Gastrocnemius medialis (tissue), 4 donors: Measurements from ENCODE around the gene ADAMTSL1. TPM values are rescaled to one million over a fixed set of nuclear protein-coding genes. Genes with fewer than 3 reads are reported as not detected.

Source experiments
- ATAC-seq, 2 donors: fragments of 150-250 bp; one replicate each; pipeline ENCODE4 v1.9.1; 2016
- DNase-seq, 2 donors: peaks; one replicate each; pipeline ENCODE4 v3.0.0-alpha.2; 2019
- H3K27ac ChIP-seq, 4 donors: fragments of 200-600 bp; sonication (generic); 1 replicate in 1 of 4; 2 replicates in 3 of 4; pipeline ENCODE4 v1.5.1; 2016 to 2018; ENCODE audit warnings: mild to moderate bottlenecking in 2 of 4, moderate library complexity in 1 of 4
- H3K27me3 ChIP-seq, 3 donors: fragments of 200-600 bp; sonication (generic) in 2 of 3; 1 replicate in 1 of 3; 2 replicates in 2 of 3; pipeline versions ENCODE4 v1.5.1 to v1.6.0; 2016 to 2019; ENCODE audit warnings: mild to moderate bottlenecking in 1 of 3, moderate library complexity in 1 of 3
- H3K36me3 ChIP-seq, 2 donors: fragments of 200-600 bp; sonication (generic) in 1 of 2; one replicate each; pipeline ENCODE4 v1.5.1; 2017 to 2018
- H3K4me1 ChIP-seq, 2 donors: fragments of 200-600 bp; sonication (generic) in 1 of 2; one replicate each; pipeline ENCODE4 v1.5.1; 2016 to 2017; ENCODE audit warnings: mild to moderate bottlenecking in 2 of 2
- H3K4me3 ChIP-seq, 4 donors: fragments of 200-600 bp; sonication (generic) in 3 of 4; 1 replicate in 1 of 4; 2 replicates in 3 of 4; pipeline ENCODE4 v1.5.1; 2016 to 2019; ENCODE audit warnings: mild to moderate bottlenecking in 2 of 4
- H3K9me3 ChIP-seq, 3 donors: fragments of 200-600 bp; sonication (generic) in 2 of 3; 1 replicate in 1 of 3; 2 replicates in 2 of 3; pipeline ENCODE4 v1.5.1; 2016 to 2019
- POLR2A ChIP-seq, 2 donors: fragments of 450-650 bp; IDR thresholded peaks; one replicate each; pipeline ENCODE4 v1.6.1; 2017; ENCODE audit warnings: antibody characterized with exemption in 2 of 2, mild to moderate bottlenecking in 2 of 2, moderate library complexity in 2 of 2
- in situ Hi-C, 4 donors: fragments of 200-750 bp; cut with MboI; loops; one replicate each; pipeline versions ENCODE4 v1.15.0 to v1.8.0; 2017; ENCODE audit warnings: low sequenced_read_pairs in 4 of 4
- intact Hi-C: fragments of 100-400 bp; cut with DNase I; formaldehyde crosslinking; loops from one replicate; pipeline ENCODE4 v1.15.1; 2023; ENCODE audit warnings: low total_unique reads
- total RNA-seq, 4 donors: library from RNA; depleted of rRNA; stranded (reverse); fragments of >200 nt; gene quantifications; one replicate each; pipeline versions ENCODE4 v1.1.0 to v1.2.3, GENCODE V29; 2016
- TF ChIP-seq, protein P1 (sequence below), 5 experiments: fragments of 450-650 bp in 3 of 5; fragments of 200-600 bp in 2 of 5; sonication (generic) in 2 of 5; IDR thresholded peaks in 4 of 5; conservative IDR thresholded peaks in 1 of 5; 1 replicate in 4 of 5; 2 replicates in 1 of 5; pipeline ENCODE4 v1.5.1; 2016 to 2019; ENCODE audit warnings: antibody characterized with exemption in 5 of 5, mild to moderate bottlenecking in 3 of 5, moderate library complexity in 3 of 5

ADAMTSL1 gene
- total RNA-seq, 4 donors from 2014 or later, result 0.05 to 0.58 (median 0.28) TPM

DNA sequence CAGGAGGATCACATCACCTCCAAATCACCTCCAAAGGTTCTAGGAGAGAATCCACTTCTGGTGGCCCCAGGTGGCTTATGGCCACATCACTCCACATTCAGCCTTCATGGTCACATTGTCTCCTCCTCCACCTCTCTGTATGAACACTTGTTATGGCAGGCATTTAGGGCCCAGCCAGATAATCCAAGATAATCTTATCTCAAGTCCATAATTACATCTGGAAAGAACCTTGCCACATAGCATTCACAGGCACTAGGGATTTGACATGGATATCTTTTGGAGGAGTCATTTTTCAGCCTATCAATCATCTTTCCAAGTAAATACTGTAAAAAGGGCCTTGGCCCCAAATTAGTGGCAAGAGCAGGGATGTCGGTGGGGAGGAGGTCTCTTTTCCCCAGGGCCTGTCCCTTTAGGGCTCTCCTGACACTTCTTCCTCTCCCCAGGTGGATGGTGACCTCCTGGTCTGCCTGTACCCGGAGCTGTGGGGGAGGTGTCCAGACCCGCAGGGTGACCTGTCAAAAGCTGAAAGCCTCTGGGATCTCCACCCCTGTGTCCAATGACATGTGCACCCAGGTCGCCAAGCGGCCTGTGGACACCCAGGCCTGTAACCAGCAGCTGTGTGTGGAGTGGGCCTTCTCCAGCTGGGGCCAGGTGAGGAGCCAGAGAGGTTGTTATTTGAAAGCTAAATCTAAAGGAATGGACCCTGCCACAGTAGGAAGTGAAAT lies 418.2 kb downstream of the ADAMTSL1 start:
- Histone ChIP-seq H3K27ac (no peak overlapping the region), H3K4me1 (no peaks in the 10 kb centered on the region), H3K4me3 (no peak overlapping the region), H3K9me3 (peaks cover 0 to 2% (median 0%) of the 10 kb centered on the region in 3 donors), H3K36me3 (no peaks in the 10 kb centered on the region), H3K27me3 (no peaks in the 10 kb centered on the region)
- DNase-seq, result no peak
- TF ChIP-seq, protein P1, sequence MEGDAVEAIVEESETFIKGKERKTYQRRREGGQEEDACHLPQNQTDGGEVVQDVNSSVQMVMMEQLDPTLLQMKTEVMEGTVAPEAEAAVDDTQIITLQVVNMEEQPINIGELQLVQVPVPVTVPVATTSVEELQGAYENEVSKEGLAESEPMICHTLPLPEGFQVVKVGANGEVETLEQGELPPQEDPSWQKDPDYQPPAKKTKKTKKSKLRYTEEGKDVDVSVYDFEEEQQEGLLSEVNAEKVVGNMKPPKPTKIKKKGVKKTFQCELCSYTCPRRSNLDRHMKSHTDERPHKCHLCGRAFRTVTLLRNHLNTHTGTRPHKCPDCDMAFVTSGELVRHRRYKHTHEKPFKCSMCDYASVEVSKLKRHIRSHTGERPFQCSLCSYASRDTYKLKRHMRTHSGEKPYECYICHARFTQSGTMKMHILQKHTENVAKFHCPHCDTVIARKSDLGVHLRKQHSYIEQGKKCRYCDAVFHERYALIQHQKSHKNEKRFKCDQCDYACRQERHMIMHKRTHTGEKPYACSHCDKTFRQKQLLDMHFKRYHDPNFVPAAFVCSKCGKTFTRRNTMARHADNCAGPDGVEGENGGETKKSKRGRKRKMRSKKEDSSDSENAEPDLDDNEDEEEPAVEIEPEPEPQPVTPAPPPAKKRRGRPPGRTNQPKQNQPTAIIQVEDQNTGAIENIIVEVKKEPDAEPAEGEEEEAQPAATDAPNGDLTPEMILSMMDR (IDR thresholded peaks at IDR 0.05 in 4 of 5, conservative IDR thresholded peaks at IDR 0.05 in 1 of 5), result no peak
- TF ChIP-seq POLR2A (IDR thresholded peaks at IDR 0.05), result no peak
- no peak for ATAC-seq
- in situ Hi-C loops, result no loop called here
- intact Hi-C loops, result no loop called here

DNA sequence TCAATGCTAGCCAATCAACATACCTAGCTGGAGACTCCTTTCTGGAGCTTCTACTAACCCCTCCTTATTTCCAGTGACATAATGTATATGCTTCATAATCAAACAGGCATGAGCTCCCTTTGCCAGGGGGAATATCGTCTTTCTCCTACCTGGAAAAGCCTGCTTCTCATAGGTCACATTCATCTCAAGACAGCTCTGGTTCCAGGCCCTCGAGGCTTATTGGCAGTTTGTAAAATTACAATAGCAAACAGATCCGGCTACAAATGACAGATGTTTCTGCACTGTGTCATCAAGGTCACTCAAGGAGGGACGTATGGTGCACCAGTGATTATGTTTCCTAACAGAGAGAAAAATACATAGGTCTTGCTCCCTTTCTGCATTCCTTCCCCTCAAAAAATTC lies 419.1 kb downstream of the ADAMTSL1 start:
- DNase-seq, result no peak
- H3K27me3 ChIP-seq, result no peaks in the 10 kb centered on the region
- H3K9me3 ChIP-seq, result peaks cover 0 to 2% (median 0%) of the 10 kb centered on the region in 3 donors
- no peaks in the 10 kb centered on the region for H3K4me1 ChIP-seq
- in situ Hi-C loops (no loop called here), intact Hi-C loops (no loop called here)
- H3K36me3 ChIP-seq, result no peaks in the 10 kb centered on the region
- TF ChIP-seq POLR2A (IDR thresholded peaks at IDR 0.05), result no peak
- TF ChIP-seq, protein P1 (IDR thresholded peaks at IDR 0.05 in 4 of 5, conservative IDR thresholded peaks at IDR 0.05 in 1 of 5), result no peak
- H3K4me3 ChIP-seq, result no peak overlapping the region
- no peak overlapping the region for H3K27ac ChIP-seq
- no peak for ATAC-seq

DNA sequence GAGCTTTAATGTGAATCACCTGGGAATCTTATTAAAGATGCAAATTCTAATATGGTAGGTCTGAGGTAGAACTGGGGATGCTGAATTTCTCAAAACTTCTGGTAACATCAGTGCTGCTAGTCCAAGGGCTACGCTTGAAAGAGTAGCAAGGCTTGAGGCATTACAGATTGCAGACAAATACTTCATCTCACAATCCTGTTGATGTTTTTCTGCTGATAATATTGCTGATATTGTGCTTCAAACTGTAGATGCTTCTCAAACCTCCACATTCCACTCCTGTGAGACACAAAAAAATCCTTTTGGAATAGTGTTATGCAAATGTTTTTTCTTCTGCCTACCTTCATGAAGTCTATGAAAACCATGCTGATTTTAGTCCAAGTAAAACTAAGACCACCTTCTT lies 419.5 kb downstream of the ADAMTSL1 start:
- Histone ChIP-seq H3K9me3 (peaks cover 0 to 2% (median 0%) of the 10 kb centered on the region in 3 donors), H3K4me1 (no peaks in the 10 kb centered on the region), H3K4me3 (no peak overlapping the region), H3K27ac (no peak overlapping the region), H3K36me3 (no peaks in the 10 kb centered on the region), H3K27me3 (no peaks in the 10 kb centered on the region)
- in situ Hi-C loops (no loop called here), intact Hi-C loops (no loop called here)
- TF ChIP-seq, protein P1 (IDR thresholded peaks at IDR 0.05 in 4 of 5, conservative IDR thresholded peaks at IDR 0.05 in 1 of 5), result no peak
- no peak for TF ChIP-seq POLR2A (IDR thresholded peaks at IDR 0.05)
- ATAC-seq, result no peak
- no peak for DNase-seq

DNA sequence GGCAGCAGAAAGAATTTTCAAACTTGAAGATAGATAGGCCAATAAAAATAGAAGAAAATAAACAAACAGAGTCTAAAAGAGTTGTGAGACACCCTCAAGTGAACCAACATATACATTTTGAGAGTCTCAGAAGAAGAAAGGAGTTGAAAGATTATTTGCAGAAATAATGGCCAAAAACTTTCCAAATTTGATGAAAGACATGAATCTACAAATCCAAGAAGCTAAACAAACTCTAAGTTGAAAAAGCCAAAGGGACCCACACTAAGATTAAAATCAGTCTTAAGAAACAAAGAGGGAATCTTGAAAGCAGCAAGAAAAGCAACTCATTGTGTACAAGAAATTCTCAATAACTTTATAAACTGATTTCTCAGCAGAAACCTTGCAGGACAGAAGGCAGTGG lies 422.1 kb downstream of the ADAMTSL1 start:
- Histone ChIP-seq H3K27ac (no peak overlapping the region), H3K27me3 (no peaks in the 10 kb centered on the region), H3K4me3 (no peak overlapping the region), H3K4me1 (no peaks in the 10 kb centered on the region), H3K36me3 (no peaks in the 10 kb centered on the region), H3K9me3 (peaks cover 0 to 2% (median 0%) of the 10 kb centered on the region in 3 donors)
- TF ChIP-seq POLR2A (IDR thresholded peaks at IDR 0.05), result no peak
- TF ChIP-seq, protein P1 (IDR thresholded peaks at IDR 0.05 in 4 of 5, conservative IDR thresholded peaks at IDR 0.05 in 1 of 5), result no peak
- intact Hi-C loops (no loop called here), in situ Hi-C loops (no loop called here)
- no peak for ATAC-seq
- DNase-seq, result no peak
